SK-N-SH treated with all-trans-retinoic acid at 6 μM for 48 hours (cell line): ENCODE measurements around the gene SH3RF2.

Source experiments
- CSDC2 ChIP-seq: fragments of 250-450 bp; sonication (Bioruptor Pico); IDR thresholded peaks from 2 replicates; pipeline ENCODE4 v1.5.0; 2020; ENCODE audit warnings: mild to moderate bottlenecking, moderate library complexity
- ESRRG ChIP-seq: fragments of 250-450 bp; sonication (Bioruptor Pico); IDR thresholded peaks from 2 replicates; pipeline ENCODE4 v1.6.1; 2021; ENCODE audit warnings: mild to moderate bottlenecking
- RARB ChIP-seq: fragments of 250-450 bp; sonication (Bioruptor Pico); IDR thresholded peaks from 2 replicates; pipeline ENCODE4 v1.8.0; 2021; ENCODE audit warnings: mild to moderate bottlenecking, moderate library complexity
- TOX ChIP-seq: fragments of 250-450 bp; sonication (Bioruptor Pico); IDR thresholded peaks from 2 replicates; pipeline ENCODE4 v1.8.0; 2021; ENCODE audit warnings: mild to moderate bottlenecking, moderate library complexity, borderline replicate concordance
- ZFP30 ChIP-seq: fragments of 450-650 bp; formaldehyde crosslinking; IDR thresholded peaks from 2 replicates; pipeline ENCODE4 v1.5.0; 2022; ENCODE audit warnings: mild to moderate bottlenecking, moderate library complexity
- ZNF565 ChIP-seq: fragments of 450-650 bp; formaldehyde crosslinking; conservative IDR thresholded peaks from 2 replicates; pipeline ENCODE4 v1.5.0; 2020; ENCODE audit warnings: low read depth, mild to moderate bottlenecking, moderate library complexity
- ZNF8 ChIP-seq: fragments of 450-650 bp; formaldehyde crosslinking; IDR thresholded peaks from 2 replicates; pipeline ENCODE4 v1.5.0; 2020; ENCODE audit warnings: mild to moderate bottlenecking, moderate library complexity
- TF ChIP-seq, protein P1 (sequence below): fragments of 250-450 bp; sonication (Bioruptor Pico); IDR thresholded peaks from 2 replicates; pipeline ENCODE4 v1.8.0; 2020; ENCODE audit warnings: mild to moderate bottlenecking, moderate library complexity, borderline replicate concordance
- TF ChIP-seq, protein P2 (sequence below): fragments of 250-450 bp; sonication (Bioruptor Pico); IDR thresholded peaks from 2 replicates; pipeline ENCODE4 v1.5.0; 2020; ENCODE audit warnings: mild to moderate bottlenecking, moderate library complexity
- TF ChIP-seq, protein P3 (sequence below): fragments of 250-450 bp; sonication (Bioruptor Pico); IDR thresholded peaks from 2 replicates; pipeline ENCODE4 v1.5.1; 2020; ENCODE audit warnings: low read depth, mild to moderate bottlenecking, moderate library complexity

DNA sequence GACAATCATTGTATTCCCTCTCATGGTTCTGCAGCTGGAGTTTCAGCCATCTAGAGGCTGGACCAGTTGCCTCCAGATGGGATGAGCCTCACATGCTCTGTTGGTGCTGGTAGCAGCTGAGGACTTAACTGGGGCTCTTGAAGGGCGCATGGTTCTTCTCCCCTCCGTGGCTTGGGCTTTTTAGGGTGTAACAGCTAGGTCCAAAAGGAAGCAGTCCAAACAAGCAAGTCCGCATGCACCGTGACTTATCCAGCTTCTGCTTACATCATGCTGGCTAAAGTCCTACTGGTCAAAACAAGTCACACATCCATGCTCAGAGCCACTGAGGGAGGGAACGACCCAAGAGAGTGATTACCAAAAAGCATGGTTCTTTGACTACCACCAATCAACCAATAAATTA, 31.6 kb upstream of the SH3RF2 start:
- TF ChIP-seq ZFP30 (CRISPR knock-in tag), result no peak
- no peak for TF ChIP-seq ESRRG
- no peak for TF ChIP-seq TOX (CRISPR knock-in tag)
- TF ChIP-seq, protein P1, sequence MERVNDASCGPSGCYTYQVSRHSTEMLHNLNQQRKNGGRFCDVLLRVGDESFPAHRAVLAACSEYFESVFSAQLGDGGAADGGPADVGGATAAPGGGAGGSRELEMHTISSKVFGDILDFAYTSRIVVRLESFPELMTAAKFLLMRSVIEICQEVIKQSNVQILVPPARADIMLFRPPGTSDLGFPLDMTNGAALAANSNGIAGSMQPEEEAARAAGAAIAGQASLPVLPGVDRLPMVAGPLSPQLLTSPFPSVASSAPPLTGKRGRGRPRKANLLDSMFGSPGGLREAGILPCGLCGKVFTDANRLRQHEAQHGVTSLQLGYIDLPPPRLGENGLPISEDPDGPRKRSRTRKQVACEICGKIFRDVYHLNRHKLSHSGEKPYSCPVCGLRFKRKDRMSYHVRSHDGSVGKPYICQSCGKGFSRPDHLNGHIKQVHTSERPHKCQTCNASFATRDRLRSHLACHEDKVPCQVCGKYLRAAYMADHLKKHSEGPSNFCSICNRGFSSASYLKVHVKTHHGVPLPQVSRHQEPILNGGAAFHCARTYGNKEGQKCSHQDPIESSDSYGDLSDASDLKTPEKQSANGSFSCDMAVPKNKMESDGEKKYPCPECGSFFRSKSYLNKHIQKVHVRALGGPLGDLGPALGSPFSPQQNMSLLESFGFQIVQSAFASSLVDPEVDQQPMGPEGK (CRISPR knock-in tag), result no peak
- TF ChIP-seq, protein P2, sequence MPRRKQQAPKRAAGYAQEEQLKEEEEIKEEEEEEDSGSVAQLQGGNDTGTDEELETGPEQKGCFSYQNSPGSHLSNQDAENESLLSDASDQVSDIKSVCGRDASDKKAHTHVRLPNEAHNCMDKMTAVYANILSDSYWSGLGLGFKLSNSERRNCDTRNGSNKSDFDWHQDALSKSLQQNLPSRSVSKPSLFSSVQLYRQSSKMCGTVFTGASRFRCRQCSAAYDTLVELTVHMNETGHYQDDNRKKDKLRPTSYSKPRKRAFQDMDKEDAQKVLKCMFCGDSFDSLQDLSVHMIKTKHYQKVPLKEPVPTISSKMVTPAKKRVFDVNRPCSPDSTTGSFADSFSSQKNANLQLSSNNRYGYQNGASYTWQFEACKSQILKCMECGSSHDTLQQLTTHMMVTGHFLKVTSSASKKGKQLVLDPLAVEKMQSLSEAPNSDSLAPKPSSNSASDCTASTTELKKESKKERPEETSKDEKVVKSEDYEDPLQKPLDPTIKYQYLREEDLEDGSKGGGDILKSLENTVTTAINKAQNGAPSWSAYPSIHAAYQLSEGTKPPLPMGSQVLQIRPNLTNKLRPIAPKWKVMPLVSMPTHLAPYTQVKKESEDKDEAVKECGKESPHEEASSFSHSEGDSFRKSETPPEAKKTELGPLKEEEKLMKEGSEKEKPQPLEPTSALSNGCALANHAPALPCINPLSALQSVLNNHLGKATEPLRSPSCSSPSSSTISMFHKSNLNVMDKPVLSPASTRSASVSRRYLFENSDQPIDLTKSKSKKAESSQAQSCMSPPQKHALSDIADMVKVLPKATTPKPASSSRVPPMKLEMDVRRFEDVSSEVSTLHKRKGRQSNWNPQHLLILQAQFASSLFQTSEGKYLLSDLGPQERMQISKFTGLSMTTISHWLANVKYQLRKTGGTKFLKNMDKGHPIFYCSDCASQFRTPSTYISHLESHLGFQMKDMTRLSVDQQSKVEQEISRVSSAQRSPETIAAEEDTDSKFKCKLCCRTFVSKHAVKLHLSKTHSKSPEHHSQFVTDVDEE, result no peak
- TF ChIP-seq CSDC2 (CRISPR knock-in tag), result no peak
- TF ChIP-seq, protein P3, sequence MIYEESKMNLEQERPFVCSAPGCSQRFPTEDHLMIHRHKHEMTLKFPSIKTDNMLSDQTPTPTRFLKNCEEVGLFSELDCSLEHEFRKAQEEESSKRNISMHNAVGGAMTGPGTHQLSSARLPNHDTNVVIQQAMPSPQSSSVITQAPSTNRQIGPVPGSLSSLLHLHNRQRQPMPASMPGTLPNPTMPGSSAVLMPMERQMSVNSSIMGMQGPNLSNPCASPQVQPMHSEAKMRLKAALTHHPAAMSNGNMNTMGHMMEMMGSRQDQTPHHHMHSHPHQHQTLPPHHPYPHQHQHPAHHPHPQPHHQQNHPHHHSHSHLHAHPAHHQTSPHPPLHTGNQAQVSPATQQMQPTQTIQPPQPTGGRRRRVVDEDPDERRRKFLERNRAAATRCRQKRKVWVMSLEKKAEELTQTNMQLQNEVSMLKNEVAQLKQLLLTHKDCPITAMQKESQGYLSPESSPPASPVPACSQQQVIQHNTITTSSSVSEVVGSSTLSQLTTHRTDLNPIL, result no peak
- no peak for TF ChIP-seq ZNF565 (CRISPR knock-in tag)
- no peak for TF ChIP-seq ZNF8 (CRISPR knock-in tag)
- no peak for TF ChIP-seq RARB
